HEK293 (cell line): Measurements from ENCODE around the gene GAS7.

Experiments
- CTCF ChIA-PET: fragments of 350-600 bp; formaldehyde crosslinking; extraction: SDS; loops from one replicate; lab custom pipeline; 2021; ENCODE audit warnings: antibody characterized with exemption; lab: Yijun Ruan, JAX
- POLR2A ChIA-PET: fragments of 300-600 bp; formaldehyde crosslinking; extraction: SDS; loops from one replicate; lab custom pipeline; 2020; ENCODE audit warnings: antibody characterized with exemption, inconsistent platforms; lab: Yijun Ruan, JAX
- H3K27ac ChIP-seq: fragments of 200-500 bp; sonication (Bioruptor generic); 2 replicates; pipeline ENCODE4 v1.5.1; 2014; ENCODE audit warnings: low read depth, low read length, control low read depth, inconsistent platforms; ENCODE audit errors: extremely low read depth
- H3K36me3 ChIP-seq, 2 experiments: fragments of 200-500 bp in 1 of 2; sonication (Bioruptor generic) in 1 of 2; 1 replicate in 1 of 2; 2 replicates in 1 of 2; pipeline ENCODE4 v1.5.1; 2014 to 2017; ENCODE audit warnings: inconsistent platforms in 2 of 2, low read length in 2 of 2; ENCODE audit not compliant: control insufficient read depth in 2 of 2, insufficient read depth in 1 of 2
- H3K4me1 ChIP-seq: fragments of 200-500 bp; sonication (Bioruptor generic); 2 replicates; pipeline ENCODE4 v1.5.1; 2014; ENCODE audit warnings: mild to moderate bottlenecking, low read length, inconsistent platforms; ENCODE audit not compliant: control insufficient read depth, insufficient read depth
- H3K4me3 ChIP-seq: 2 replicates; pipeline ENCODE4 v1.5.1; 2011; ENCODE audit warnings: low read depth, mild to moderate bottlenecking, control low read depth, low read length, moderate library complexity
- H3K9me3 ChIP-seq: fragments of 200-500 bp; sonication (Bioruptor generic); 2 replicates; pipeline ENCODE4 v1.5.1; 2014; ENCODE audit warnings: low read depth, low read length, inconsistent platforms; ENCODE audit not compliant: control insufficient read depth, insufficient read depth
- FEZF1 ChIP-seq: fragments of 450-650 bp; formaldehyde crosslinking; IDR thresholded peaks from 2 replicates; pipeline ENCODE4 v1.5.1; 2016; ENCODE audit warnings: missing biosample characterization, missing genetic modification characterization
- ZNF140 ChIP-seq: fragments of 450-650 bp; formaldehyde crosslinking; IDR thresholded peaks from 2 replicates; pipeline ENCODE4 v1.5.1; 2016; ENCODE audit warnings: missing biosample characterization, missing genetic modification characterization
- ZNF23 ChIP-seq: fragments of 450-650 bp; formaldehyde crosslinking; IDR thresholded peaks from 2 replicates; pipeline ENCODE4 v1.5.1; 2016; ENCODE audit warnings: missing biosample characterization, missing genetic modification characterization, borderline replicate concordance
- ZNF354C ChIP-seq: fragments of 450-650 bp; formaldehyde crosslinking; IDR thresholded peaks from 2 replicates; pipeline ENCODE4 v1.5.1; 2016; ENCODE audit warnings: missing biosample characterization, missing genetic modification characterization, low read depth, borderline replicate concordance
- ZNF366 ChIP-seq: fragments of 450-650 bp; formaldehyde crosslinking; conservative IDR thresholded peaks from 2 replicates; pipeline ENCODE4 v1.5.1; 2016; ENCODE audit warnings: missing biosample characterization, missing genetic modification characterization
- ZNF416 ChIP-seq: fragments of 450-650 bp; formaldehyde crosslinking; IDR thresholded peaks from 2 replicates; pipeline ENCODE4 v1.5.1; 2016; ENCODE audit warnings: missing biosample characterization, missing genetic modification characterization
- ZNF473 ChIP-seq: fragments of 450-650 bp; formaldehyde crosslinking; IDR thresholded peaks from 2 replicates; pipeline ENCODE4 v1.5.1; 2017; ENCODE audit warnings: missing biosample characterization, missing genetic modification characterization
- ZNF548 ChIP-seq: fragments of 450-650 bp; formaldehyde crosslinking; IDR thresholded peaks from 2 replicates; pipeline ENCODE4 v1.5.1; 2016; ENCODE audit warnings: missing biosample characterization, missing genetic modification characterization
- ZNF626 ChIP-seq: fragments of 450-650 bp; sonication (Bioruptor Pico); formaldehyde crosslinking; IDR thresholded peaks from 2 replicates; pipeline ENCODE4 v1.5.1; 2018; ENCODE audit warnings: missing biosample characterization, missing genetic modification characterization, inconsistent platforms
- ZNF658 ChIP-seq: fragments of 450-650 bp; formaldehyde crosslinking; IDR thresholded peaks from 2 replicates; pipeline ENCODE4; 2016; ENCODE audit warnings: missing biosample characterization, missing genetic modification characterization
- ZNF785 ChIP-seq: fragments of 450-650 bp; formaldehyde crosslinking; IDR thresholded peaks from 2 replicates; pipeline ENCODE4 v1.5.1; 2016; ENCODE audit warnings: missing biosample characterization, missing genetic modification characterization
- ZNF830 ChIP-seq: fragments of 450-650 bp; IDR thresholded peaks from 2 replicates; pipeline ENCODE4 v1.5.0; 2018; ENCODE audit warnings: missing biosample characterization, missing genetic modification characterization, low read depth, mild to moderate bottlenecking, moderate library complexity
- TF ChIP-seq, protein P1 (sequence below): fragments of 450-650 bp; formaldehyde crosslinking; IDR thresholded peaks from 2 replicates; pipeline ENCODE4 v1.5.1; 2016; ENCODE audit warnings: missing biosample characterization, missing genetic modification characterization
- TF ChIP-seq, protein P2 (sequence below): sonication (generic); formaldehyde crosslinking; IDR thresholded peaks from 2 replicates; pipeline ENCODE4 v1.8.1; 2022; ENCODE audit warnings: mild to moderate bottlenecking, moderate library complexity, missing genetic modification reagents
- TF ChIP-seq, protein P3 (sequence below): fragments of 450-650 bp; IDR thresholded peaks from 2 replicates; pipeline ENCODE4 v1.5.1; 2018; ENCODE audit warnings: missing biosample characterization, missing genetic modification characterization
- TF ChIP-seq, protein P4 (sequence below): fragments of 450-650 bp; formaldehyde crosslinking; IDR thresholded peaks from 2 replicates; pipeline ENCODE4 v1.5.1; 2016; ENCODE audit warnings: missing biosample characterization, missing genetic modification characterization

Gene GAS7

DNA sequence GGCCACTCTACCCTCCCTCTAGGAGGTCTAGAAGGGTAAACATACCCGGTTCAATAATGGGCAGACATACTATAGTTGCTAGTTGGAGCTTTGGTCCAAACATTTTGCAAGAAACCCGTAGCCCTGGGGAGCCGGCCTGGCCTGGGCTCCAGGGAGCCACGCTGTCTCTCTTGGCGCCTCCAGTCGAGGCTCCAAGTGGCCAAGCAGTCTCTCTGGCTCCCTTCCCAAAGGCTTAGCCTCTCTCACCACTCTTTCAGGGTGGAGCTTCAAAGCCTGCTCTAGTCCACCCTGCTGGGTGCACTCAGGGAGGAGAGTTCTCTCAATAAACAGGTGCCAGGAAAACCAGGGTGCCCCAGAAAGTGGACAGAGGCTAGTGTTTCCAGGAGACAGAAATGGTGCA lies 325.6 kb downstream of the GAS7 start (continued):
- TF ChIP-seq ZNF626 (tag by site-specific recombination) (no peak), ZNF785 (tag by site-specific recombination) (no peak), FEZF1 (tag by site-specific recombination) (no peak), ZNF548 (tag by site-specific recombination) (no peak)
- TF ChIP-seq, protein P1, sequence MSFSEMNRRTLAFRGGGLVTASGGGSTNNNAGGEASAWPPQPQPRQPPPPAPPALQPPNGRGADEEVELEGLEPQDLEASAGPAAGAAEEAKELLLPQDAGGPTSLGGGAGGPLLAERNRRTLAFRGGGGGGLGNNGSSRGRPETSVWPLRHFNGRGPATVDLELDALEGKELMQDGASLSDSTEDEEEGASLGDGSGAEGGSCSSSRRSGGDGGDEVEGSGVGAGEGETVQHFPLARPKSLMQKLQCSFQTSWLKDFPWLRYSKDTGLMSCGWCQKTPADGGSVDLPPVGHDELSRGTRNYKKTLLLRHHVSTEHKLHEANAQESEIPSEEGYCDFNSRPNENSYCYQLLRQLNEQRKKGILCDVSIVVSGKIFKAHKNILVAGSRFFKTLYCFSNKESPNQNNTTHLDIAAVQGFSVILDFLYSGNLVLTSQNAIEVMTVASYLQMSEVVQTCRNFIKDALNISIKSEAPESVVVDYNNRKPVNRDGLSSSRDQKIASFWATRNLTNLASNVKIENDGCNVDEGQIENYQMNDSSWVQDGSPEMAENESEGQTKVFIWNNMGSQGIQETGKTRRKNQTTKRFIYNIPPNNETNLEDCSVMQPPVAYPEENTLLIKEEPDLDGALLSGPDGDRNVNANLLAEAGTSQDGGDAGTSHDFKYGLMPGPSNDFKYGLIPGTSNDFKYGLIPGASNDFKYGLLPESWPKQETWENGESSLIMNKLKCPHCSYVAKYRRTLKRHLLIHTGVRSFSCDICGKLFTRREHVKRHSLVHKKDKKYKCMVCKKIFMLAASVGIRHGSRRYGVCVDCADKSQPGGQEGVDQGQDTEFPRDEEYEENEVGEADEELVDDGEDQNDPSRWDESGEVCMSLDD (tag by site-specific recombination) = no peak
- TF ChIP-seq, protein P2, sequence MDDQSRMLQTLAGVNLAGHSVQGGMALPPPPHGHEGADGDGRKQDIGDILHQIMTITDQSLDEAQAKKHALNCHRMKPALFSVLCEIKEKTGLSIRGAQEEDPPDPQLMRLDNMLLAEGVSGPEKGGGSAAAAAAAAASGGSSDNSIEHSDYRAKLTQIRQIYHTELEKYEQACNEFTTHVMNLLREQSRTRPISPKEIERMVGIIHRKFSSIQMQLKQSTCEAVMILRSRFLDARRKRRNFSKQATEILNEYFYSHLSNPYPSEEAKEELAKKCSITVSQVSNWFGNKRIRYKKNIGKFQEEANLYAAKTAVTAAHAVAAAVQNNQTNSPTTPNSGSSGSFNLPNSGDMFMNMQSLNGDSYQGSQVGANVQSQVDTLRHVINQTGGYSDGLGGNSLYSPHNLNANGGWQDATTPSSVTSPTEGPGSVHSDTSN = no peak

DNA sequence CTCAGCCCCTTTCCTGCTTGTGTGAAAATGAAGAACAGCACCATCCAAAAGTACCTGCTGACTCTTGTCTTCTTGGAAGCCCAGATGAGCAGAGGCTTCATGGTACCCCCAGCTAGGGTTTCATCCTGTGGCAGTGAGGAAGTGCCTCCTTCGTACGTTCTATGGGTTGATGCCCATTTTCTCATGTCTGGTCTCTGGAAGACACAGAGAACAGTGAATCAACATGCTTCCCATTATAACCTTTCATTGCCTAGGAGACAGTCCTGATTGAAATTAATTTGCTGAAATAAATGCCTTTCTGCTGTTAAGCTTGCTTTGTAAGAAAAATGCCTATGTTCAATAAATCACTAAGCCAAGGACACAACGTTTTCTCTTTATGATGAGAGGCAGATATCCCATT lies 329.9 kb downstream of the GAS7 start:
- ChIA-PET CTCF (interaction anchor here (1.7 kb wide), 1 partner anchor 21 kb away, joined by 9 read pairs; no protein-coding TSS in a partner anchor), POLR2A (no interaction called here)
- Histone ChIP-seq H3K4me3 (no peak overlapping the region), H3K9me3 (no peaks in the 10 kb centered on the region), H3K36me3 (no peaks in the 10 kb centered on the region), H3K27ac (no peak overlapping the region), H3K4me1 (no peaks in the 10 kb centered on the region)
- TF ChIP-seq, protein P3, sequence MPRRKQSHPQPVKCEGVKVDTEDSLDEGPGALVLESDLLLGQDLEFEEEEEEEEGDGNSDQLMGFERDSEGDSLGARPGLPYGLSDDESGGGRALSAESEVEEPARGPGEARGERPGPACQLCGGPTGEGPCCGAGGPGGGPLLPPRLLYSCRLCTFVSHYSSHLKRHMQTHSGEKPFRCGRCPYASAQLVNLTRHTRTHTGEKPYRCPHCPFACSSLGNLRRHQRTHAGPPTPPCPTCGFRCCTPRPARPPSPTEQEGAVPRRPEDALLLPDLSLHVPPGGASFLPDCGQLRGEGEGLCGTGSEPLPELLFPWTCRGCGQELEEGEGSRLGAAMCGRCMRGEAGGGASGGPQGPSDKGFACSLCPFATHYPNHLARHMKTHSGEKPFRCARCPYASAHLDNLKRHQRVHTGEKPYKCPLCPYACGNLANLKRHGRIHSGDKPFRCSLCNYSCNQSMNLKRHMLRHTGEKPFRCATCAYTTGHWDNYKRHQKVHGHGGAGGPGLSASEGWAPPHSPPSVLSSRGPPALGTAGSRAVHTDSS = no peak
- TF ChIP-seq ZNF658 (tag by site-specific recombination) = no peak
- no peak for TF ChIP-seq ZNF354C (tag by site-specific recombination)
- no peak for TF ChIP-seq ZNF366
- no peak for TF ChIP-seq ZNF140 (tag by site-specific recombination)
- TF ChIP-seq ZNF23 (tag by site-specific recombination) = no peak

DNA sequence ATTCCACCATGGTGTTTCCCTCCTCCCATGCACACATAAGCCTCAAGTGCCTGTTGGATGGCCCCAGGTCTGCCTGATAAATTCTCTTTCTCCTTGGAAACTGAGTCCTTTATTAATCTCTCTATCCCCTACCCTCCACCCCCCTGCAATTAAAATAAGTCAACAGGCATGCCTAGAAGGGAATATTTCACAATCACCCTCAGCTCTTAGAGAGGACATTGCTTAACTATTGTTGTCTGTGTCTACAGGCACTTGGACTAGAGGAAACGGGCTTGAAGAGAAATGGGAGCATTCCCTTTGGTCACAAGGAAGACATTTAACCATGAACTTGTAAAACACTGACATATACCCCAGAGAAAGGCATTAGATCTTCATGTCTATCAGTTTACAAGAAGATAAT lies 332.8 kb downstream of the GAS7 start:
- ChIA-PET CTCF (interaction anchor here (0.6 to 0.7 kb wide), 2 partner anchors 24 to 818 kb away, joined by 3 to 4 read pairs; no protein-coding TSS in a partner anchor), POLR2A (interaction anchor here (0.6 kb wide), 1 partner anchor 23 kb away, joined by 5 read pairs; no protein-coding TSS in a partner anchor)
- Histone ChIP-seq H3K27ac (no peak overlapping the region), H3K9me3 (no peaks in the 10 kb centered on the region), H3K4me3 (no peak overlapping the region), H3K36me3 (no peaks in the 10 kb centered on the region), H3K4me1 (no peaks in the 10 kb centered on the region)
- no peak for TF ChIP-seq ZNF830 (tag by site-specific recombination)
- no peak for TF ChIP-seq ZNF473
- no peak for TF ChIP-seq ZNF785 (tag by site-specific recombination)
- TF ChIP-seq, protein P4, sequence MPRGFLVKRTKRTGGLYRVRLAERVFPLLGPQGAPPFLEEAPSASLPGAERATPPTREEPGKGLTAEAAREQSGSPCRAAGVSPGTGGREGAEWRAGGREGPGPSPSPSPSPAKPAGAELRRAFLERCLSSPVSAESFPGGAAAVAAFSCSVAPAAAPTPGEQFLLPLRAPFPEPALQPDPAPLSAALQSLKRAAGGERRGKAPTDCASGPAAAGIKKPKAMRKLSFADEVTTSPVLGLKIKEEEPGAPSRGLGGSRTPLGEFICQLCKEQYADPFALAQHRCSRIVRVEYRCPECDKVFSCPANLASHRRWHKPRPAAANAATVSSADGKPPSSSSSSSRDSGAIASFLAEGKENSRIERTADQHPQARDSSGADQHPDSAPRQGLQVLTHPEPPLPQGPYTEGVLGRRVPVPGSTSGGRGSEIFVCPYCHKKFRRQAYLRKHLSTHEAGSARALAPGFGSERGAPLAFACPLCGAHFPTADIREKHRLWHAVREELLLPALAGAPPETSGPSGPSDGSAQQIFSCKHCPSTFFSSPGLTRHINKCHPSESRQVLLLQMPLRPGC (tag by site-specific recombination) = no peak
- TF ChIP-seq ZNF416 (tag by site-specific recombination) = no peak
